Tibial nerve (tissue), 4 donors: ENCODE measurements around the gene QRSL1.

ENCODE experiments used
- EP300 ChIP-seq, 2 donors: sonication (generic); formaldehyde crosslinking; IDR thresholded peaks; one replicate each; pipeline ENCODE4 v1.6.1; 2017; ENCODE audit warnings: antibody characterized with exemption in 2 of 2, mild to moderate bottlenecking in 1 of 2
- POLR2A ChIP-seq, 2 donors: fragments of 450-650 bp; IDR thresholded peaks; one replicate each; pipeline ENCODE4 v1.6.1; 2017; ENCODE audit warnings: antibody characterized with exemption in 2 of 2, mild to moderate bottlenecking in 2 of 2, moderate library complexity in 2 of 2
- TF ChIP-seq, protein P1 (sequence below), 5 experiments: fragments of 200-600 bp in 3 of 5; fragments of 450-650 bp in 2 of 5; sonication (generic) in 3 of 5; IDR thresholded peaks; one replicate each; pipeline ENCODE4 v1.5.1; 2016 to 2019; ENCODE audit warnings: antibody characterized with exemption in 5 of 5, mild to moderate bottlenecking in 3 of 5, moderate library complexity in 2 of 5

DNA sequence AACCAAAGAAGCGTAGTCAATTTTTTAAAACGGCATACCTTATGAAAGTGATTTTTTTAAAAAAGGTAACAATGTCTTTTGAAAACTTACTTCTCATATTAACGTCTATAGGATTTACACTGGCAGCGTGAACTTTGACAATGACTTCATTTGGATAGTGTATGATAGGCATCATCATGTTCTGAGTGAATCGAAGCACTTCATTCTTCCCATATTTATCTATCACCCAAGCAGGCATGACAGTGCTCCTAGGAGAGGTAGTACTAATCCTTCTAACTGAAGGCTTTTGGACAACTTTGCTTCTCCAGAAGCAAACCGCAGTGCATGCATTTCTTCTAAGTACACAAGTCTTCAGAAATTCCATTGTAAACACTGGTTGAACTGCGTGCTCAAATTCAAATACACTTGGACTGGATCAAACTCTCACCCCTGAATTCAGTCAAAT lies 698 bp upstream of the QRSL1 start:
- TF ChIP-seq, protein P1, sequence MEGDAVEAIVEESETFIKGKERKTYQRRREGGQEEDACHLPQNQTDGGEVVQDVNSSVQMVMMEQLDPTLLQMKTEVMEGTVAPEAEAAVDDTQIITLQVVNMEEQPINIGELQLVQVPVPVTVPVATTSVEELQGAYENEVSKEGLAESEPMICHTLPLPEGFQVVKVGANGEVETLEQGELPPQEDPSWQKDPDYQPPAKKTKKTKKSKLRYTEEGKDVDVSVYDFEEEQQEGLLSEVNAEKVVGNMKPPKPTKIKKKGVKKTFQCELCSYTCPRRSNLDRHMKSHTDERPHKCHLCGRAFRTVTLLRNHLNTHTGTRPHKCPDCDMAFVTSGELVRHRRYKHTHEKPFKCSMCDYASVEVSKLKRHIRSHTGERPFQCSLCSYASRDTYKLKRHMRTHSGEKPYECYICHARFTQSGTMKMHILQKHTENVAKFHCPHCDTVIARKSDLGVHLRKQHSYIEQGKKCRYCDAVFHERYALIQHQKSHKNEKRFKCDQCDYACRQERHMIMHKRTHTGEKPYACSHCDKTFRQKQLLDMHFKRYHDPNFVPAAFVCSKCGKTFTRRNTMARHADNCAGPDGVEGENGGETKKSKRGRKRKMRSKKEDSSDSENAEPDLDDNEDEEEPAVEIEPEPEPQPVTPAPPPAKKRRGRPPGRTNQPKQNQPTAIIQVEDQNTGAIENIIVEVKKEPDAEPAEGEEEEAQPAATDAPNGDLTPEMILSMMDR (IDR thresholded peaks at IDR 0.05): no peak
- TF ChIP-seq POLR2A (IDR thresholded peaks at IDR 0.05) (no peak), EP300 (IDR thresholded peaks at IDR 0.05) (no peak)
